NCI-H2196 (cell line): ENCODE results near the gene THSD4.

Experiments
- DNase-seq: peaks from one replicate; lab custom pipeline; 2025; ENCODE audit not compliant: unreplicated experiment; lab: John Stamatoyannopoulos, UW

The THSD4 gene

GRCh38 chr15:71599418-71600151 lies 484.3 kb downstream of the THSD4 start:
- DNase-seq = no peak

GRCh38 chr15:71600237-71600636 lies 485.0 kb downstream of the THSD4 start:
- DNase-seq = no peak

GRCh38 chr15:71601038-71601834 lies 486.0 kb downstream of the THSD4 start:
- DNase-seq = no peak

GRCh38 chr15:71603379-71603778 lies 488.1 kb downstream of the THSD4 start:
- no peak for DNase-seq

GRCh38 chr15:71607383-71607782 lies 492.1 kb downstream of the THSD4 start:
- DNase-seq = no peak

- no peak for DNase-seq
Measured at GRCh38 chr15:71610728-71611552, 495.7 kb downstream of the THSD4 start.

GRCh38 chr15:71611553-71612396 lies 496.5 kb downstream of the THSD4 start:
- no peak for DNase-seq

- no peak for DNase-seq
Measured at GRCh38 chr15:71612397-71612722, 497.1 kb downstream of the THSD4 start.

GRCh38 chr15:71612869-71613268 lies 497.6 kb downstream of the THSD4 start:
- DNase-seq = no peak

GRCh38 chr15:71623111-71623510 lies 507.8 kb downstream of the THSD4 start:
- DNase-seq = no peak

GRCh38 chr15:71626596-71627088 lies 511.4 kb downstream of the THSD4 start:
- DNase-seq = no peak

- DNase-seq = no peak
Measured at GRCh38 chr15:71627188-71627587, 511.9 kb downstream of the THSD4 start.

GRCh38 chr15:71627604-71628003 lies 512.3 kb downstream of the THSD4 start:
- no peak for DNase-seq

GRCh38 chr15:71628988-71629770 lies 513.9 kb downstream of the THSD4 start:
- no peak for DNase-seq

- DNase-seq = no peak
Measured at GRCh38 chr15:71629781-71630474, 514.7 kb downstream of the THSD4 start.

- DNase-seq = no peak
Measured at GRCh38 chr15:71630475-71630809, 515.2 kb downstream of the THSD4 start.

- no peak for DNase-seq
Measured at GRCh38 chr15:71632576-71633195, 517.4 kb downstream of the THSD4 start.

- peak; percentile 4 for DNase-seq
Measured at GRCh38 chr15:71634820-71635560, 519.7 kb downstream of the THSD4 start.
